ENCODE measurements around the gene NDUFV2.

DNA sequence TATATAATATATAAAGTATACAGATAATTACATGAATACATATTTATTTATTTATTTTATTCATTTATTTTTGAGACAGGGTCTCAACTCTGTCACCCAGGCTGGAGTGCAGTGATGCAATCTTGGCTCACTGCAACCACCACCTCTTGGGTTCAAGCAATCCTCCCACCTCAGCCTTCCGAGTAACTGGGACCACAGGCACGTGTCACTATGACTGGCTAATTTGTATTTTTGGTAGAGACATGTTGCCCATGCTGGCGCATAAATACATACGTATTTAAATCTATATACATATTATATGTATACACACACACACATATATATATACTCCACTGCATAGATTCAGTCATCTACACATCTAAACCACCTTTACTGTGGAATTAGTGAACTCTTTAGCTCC is 20.6 kb upstream of the NDUFV2 start:
- TF ChIP-seq, protein P1, sequence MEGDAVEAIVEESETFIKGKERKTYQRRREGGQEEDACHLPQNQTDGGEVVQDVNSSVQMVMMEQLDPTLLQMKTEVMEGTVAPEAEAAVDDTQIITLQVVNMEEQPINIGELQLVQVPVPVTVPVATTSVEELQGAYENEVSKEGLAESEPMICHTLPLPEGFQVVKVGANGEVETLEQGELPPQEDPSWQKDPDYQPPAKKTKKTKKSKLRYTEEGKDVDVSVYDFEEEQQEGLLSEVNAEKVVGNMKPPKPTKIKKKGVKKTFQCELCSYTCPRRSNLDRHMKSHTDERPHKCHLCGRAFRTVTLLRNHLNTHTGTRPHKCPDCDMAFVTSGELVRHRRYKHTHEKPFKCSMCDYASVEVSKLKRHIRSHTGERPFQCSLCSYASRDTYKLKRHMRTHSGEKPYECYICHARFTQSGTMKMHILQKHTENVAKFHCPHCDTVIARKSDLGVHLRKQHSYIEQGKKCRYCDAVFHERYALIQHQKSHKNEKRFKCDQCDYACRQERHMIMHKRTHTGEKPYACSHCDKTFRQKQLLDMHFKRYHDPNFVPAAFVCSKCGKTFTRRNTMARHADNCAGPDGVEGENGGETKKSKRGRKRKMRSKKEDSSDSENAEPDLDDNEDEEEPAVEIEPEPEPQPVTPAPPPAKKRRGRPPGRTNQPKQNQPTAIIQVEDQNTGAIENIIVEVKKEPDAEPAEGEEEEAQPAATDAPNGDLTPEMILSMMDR (IDR thresholded peaks at IDR 0.05; ENCODE audit: insufficient read depth, low read length, poor library complexity, severe bottlenecking) = no peak
- TF ChIP-seq EZH2phosphoT487 (conservative IDR thresholded peaks at IDR 0.05; ENCODE audit: low read length) = no peak

Data from SU-DHL-6 (cell line).